Neural cell (in vitro differentiated cells): ENCODE data around the gene RAI1.

ENCODE experiments used
- EP300 ChIP-seq: fragments of 450-650 bp; conservative IDR thresholded peaks from 2 replicates; pipeline ENCODE4 v1.6.1; 2014; ENCODE audit warnings: antibody characterized with exemption, mild to moderate bottlenecking, moderate library complexity; ENCODE audit not compliant: poor library complexity, severe bottlenecking
- EZH2 ChIP-seq: fragments of 200-600, 300-800 bp; shearing (Covaris generic), sonication (generic); IDR thresholded peaks from 2 replicates; pipeline ENCODE4 v1.6.1; 2014; ENCODE audit warnings: antibody characterized with exemption, low read length, borderline replicate concordance, mild to moderate bottlenecking; ENCODE audit not compliant: insufficient read depth, poor library complexity, severe bottlenecking
- POLR2AphosphoS5 ChIP-seq: IDR thresholded peaks from 2 replicates; pipeline ENCODE4 v1.6.1; 2012
- TAF1 ChIP-seq: IDR thresholded peaks from 2 replicates; pipeline ENCODE4 v1.6.1; 2012; ENCODE audit warnings: low read depth
- TF ChIP-seq, protein P1 (sequence below): fragments of 450-650 bp; IDR thresholded peaks from 2 replicates; pipeline ENCODE4 v1.5.1; 2014; ENCODE audit warnings: antibody characterized with exemption, mild to moderate bottlenecking, moderate library complexity; ENCODE audit not compliant: poor library complexity, severe bottlenecking

DNA sequence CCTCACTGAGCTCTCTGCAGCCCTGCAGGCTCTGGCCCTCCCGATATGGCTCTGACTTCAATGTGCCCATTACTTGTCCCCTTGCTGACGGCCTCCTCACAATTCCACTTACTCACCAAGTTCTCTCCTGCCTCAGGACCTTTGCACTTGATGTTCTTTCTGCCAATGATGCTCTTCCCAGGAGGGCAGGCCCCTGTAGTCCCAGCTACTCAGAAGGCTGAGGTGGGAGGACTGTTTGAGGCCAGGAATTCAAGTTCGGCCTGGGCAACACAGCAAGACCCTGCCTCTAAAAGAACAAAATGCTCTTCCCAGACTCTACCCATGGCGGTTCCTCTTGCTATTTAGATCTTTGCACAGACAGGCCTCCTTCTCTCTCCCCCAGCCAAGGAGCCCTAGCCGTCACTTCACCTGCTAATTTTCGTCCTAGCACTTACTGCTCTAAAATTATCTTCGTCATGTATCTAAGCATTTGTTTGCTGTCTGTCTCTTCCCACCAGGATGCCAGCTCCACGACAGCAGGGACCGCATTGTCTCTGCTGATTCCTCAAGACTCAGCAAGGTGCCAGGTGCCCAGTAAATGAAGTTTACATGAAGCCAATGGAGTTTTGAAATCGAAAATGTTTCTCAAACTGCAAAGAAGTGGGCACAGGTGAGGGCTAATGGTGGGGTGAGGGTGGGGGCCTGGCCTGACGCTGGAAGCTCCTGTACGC lies 626 bp upstream of the RAI1 start:
- TF ChIP-seq POLR2AphosphoS5 = no peak
- no peak for TF ChIP-seq EZH2
- no peak for TF ChIP-seq EP300
- TF ChIP-seq, protein P1, sequence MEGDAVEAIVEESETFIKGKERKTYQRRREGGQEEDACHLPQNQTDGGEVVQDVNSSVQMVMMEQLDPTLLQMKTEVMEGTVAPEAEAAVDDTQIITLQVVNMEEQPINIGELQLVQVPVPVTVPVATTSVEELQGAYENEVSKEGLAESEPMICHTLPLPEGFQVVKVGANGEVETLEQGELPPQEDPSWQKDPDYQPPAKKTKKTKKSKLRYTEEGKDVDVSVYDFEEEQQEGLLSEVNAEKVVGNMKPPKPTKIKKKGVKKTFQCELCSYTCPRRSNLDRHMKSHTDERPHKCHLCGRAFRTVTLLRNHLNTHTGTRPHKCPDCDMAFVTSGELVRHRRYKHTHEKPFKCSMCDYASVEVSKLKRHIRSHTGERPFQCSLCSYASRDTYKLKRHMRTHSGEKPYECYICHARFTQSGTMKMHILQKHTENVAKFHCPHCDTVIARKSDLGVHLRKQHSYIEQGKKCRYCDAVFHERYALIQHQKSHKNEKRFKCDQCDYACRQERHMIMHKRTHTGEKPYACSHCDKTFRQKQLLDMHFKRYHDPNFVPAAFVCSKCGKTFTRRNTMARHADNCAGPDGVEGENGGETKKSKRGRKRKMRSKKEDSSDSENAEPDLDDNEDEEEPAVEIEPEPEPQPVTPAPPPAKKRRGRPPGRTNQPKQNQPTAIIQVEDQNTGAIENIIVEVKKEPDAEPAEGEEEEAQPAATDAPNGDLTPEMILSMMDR = no peak
- TF ChIP-seq TAF1 = no peak
